Osteoblast (primary cell): Measurements from ENCODE around the gene ACOT13. TPM values are rescaled to one million over a fixed set of nuclear protein-coding genes. Genes with fewer than 3 reads are reported as not detected.
"Not testable (repeated sequence)": the region's sequence is repeated elsewhere in the genome, so short reads cannot be mapped to it uniquely, and the experiment has no call there.

Experiments used
- DNase-seq: peaks from one replicate; pipeline ENCODE4 v3.0.0; 2011; ENCODE audit warnings: low spot score, mixed read lengths; ENCODE audit not compliant: insufficient read length; ENCODE audit errors: missing footprints
- H2AFZ ChIP-seq: 2 replicates; pipeline ENCODE4 v1.6.0; 2011; ENCODE audit warnings: mild to moderate bottlenecking, low read length
- H3K27ac ChIP-seq: 2 replicates; pipeline ENCODE4 v1.5.1; 2011; ENCODE audit warnings: mild to moderate bottlenecking, low read depth, low read length, moderate library complexity
- H3K27me3 ChIP-seq: 2 replicates; pipeline ENCODE4 v1.6.0; 2012; ENCODE audit warnings: mild to moderate bottlenecking, control low read depth, inconsistent platforms, low read length, moderate library complexity; ENCODE audit not compliant: insufficient read depth
- H3K36me3 ChIP-seq: 2 replicates; pipeline ENCODE4 v1.5.1; 2011; ENCODE audit warnings: mild to moderate bottlenecking, low read length, control low read depth, moderate library complexity; ENCODE audit not compliant: insufficient read depth
- H3K4me1 ChIP-seq: 2 replicates; pipeline ENCODE4 v1.5.1; 2011; ENCODE audit warnings: mild to moderate bottlenecking, low read length, control low read depth, moderate library complexity; ENCODE audit not compliant: insufficient read depth
- H3K4me2 ChIP-seq: 2 replicates; pipeline ENCODE4 v1.6.0; 2011; ENCODE audit warnings: mild to moderate bottlenecking, low read length; ENCODE audit not compliant: insufficient read depth
- H3K4me3 ChIP-seq: fragments of 200-600 bp; sonication (generic); 3 replicates; pipeline ENCODE4 v1.5.1; 2012; ENCODE audit warnings: mild to moderate bottlenecking, low read length, inconsistent platforms; ENCODE audit not compliant: insufficient read depth
- H3K79me2 ChIP-seq: 2 replicates; pipeline ENCODE4 v1.6.0; 2012; ENCODE audit warnings: mild to moderate bottlenecking, low read length, control low read depth, inconsistent platforms; ENCODE audit not compliant: insufficient read depth
- H3K9me3 ChIP-seq: 2 replicates; pipeline ENCODE4 v1.5.1; 2011; ENCODE audit warnings: low read depth, low read length, control low read depth
- H4K20me1 ChIP-seq: 2 replicates; pipeline ENCODE4 v1.6.0; 2012; ENCODE audit warnings: mild to moderate bottlenecking, low read length, control low read depth; ENCODE audit not compliant: insufficient read depth
- total RNA-seq: library from RNA; depleted of rRNA; stranded (reverse); fragments of >200 nt; gene quantifications from 2 replicates; pipeline ENCODE4 v1.2.3, GENCODE V29; 2012
- TF ChIP-seq, protein P1 (sequence below): IDR thresholded peaks from 2 replicates; pipeline ENCODE4 v1.5.1; 2011; ENCODE audit warnings: mild to moderate bottlenecking, low read depth, low read length, moderate library complexity; ENCODE audit errors: extremely low read depth

ACOT13 gene
- total RNA-seq, 1 donor, result 5.8 TPM

DNA sequence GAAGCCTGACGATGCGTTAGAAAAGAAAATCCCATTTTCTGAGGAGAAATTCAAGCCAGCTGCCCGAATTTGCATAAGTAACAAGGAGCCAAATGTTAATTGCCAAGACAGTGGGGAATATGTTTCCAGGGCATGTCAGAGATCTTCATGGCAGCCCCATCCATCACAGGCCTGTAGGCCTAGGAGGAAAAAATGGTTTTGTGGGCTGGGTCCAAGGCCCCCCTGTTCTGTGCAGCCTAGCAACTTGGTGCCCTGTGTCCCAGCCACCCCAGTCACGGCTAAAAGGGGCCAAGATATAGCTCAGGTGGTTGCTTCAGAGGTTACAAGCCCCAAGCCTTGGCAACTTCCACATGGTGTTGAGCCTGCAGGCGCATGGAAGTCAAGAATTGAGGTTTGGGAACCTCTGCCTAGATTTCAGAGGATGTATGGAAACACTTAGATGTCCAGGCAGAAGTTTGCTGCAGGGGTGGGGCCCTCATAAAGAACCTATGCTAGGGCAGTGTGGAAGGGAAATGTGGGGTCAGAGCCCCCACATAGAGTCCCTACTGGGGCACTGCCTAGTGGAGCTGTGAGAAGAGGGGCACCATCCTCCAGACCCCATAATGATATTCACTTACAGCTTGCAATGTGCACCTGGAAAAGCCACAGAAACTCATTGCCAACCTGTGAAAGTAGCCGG, 64.7 kb downstream of the ACOT13 start:
- not testable (repeated sequence) for DNase-seq, H3K4me2 ChIP-seq, H4K20me1 ChIP-seq, H3K9me3 ChIP-seq, H3K4me3 ChIP-seq, H3K4me1 ChIP-seq, H3K79me2 ChIP-seq, H3K27ac ChIP-seq, H3K36me3 ChIP-seq, H3K27me3 ChIP-seq, H2AFZ ChIP-seq

DNA sequence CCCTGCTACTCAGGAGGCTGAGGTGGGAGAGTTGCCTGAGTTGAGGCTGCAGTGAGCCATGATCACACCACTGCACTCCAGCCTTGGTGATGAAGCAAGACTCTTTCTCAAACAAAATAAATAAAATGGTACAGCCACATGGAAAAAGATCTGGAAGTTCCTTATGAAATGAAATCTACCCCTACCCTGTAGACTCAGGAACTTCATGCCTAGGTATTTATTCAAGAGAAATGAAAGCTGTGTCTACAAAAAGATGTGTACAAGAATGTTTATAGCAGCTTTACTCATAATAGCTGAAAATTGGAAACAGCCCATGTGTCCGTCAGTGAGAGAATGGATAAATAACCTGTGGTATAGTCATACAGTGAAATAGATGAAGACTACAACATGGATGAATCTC, 67.3 kb downstream of the ACOT13 start:
- H3K36me3 ChIP-seq, result no peaks in the 10 kb centered on the region
- no peaks in the 10 kb centered on the region for H3K9me3 ChIP-seq

DNA sequence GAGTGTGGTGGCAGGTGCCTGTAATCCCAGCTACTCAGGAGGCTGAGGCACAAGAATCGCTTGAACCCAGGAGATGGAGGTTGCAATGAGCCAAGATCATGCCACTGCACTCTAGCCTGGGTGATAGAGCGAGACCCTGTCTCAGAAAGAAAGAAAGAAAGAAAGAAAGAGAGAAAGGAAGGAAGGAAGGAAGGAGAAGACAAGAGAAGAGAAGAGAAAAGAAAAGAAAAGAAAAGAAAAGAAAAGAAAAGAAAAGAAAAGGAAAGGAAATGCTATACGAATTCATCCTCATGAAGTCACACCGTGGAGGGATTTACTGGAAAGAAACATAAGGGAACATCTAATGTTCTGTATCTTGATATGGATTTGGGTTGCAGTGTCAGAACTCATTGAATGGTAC, 67.8 kb downstream of the ACOT13 start:
- H2AFZ ChIP-seq, H3K4me1 ChIP-seq, H3K79me2 ChIP-seq, H3K36me3 ChIP-seq, H3K4me3 ChIP-seq, H3K9me3 ChIP-seq, H4K20me1 ChIP-seq, H3K27ac ChIP-seq, DNase-seq, H3K4me2 ChIP-seq, H3K27me3 ChIP-seq: not testable (repeated sequence)

More for the DNA sequence above, 67.3 kb downstream of the ACOT13 start:
- Histone ChIP-seq H2AFZ (no peak overlapping the region), H4K20me1 (no peaks in the 10 kb centered on the region), H3K27ac (no peak overlapping the region), H3K4me3 (no peak overlapping the region), H3K4me1 (no peaks in the 10 kb centered on the region), H3K79me2 (no peaks in the 10 kb centered on the region), H3K4me2 (no peak overlapping the region), H3K27me3 (no peaks in the 10 kb centered on the region)
- TF ChIP-seq, protein P1, sequence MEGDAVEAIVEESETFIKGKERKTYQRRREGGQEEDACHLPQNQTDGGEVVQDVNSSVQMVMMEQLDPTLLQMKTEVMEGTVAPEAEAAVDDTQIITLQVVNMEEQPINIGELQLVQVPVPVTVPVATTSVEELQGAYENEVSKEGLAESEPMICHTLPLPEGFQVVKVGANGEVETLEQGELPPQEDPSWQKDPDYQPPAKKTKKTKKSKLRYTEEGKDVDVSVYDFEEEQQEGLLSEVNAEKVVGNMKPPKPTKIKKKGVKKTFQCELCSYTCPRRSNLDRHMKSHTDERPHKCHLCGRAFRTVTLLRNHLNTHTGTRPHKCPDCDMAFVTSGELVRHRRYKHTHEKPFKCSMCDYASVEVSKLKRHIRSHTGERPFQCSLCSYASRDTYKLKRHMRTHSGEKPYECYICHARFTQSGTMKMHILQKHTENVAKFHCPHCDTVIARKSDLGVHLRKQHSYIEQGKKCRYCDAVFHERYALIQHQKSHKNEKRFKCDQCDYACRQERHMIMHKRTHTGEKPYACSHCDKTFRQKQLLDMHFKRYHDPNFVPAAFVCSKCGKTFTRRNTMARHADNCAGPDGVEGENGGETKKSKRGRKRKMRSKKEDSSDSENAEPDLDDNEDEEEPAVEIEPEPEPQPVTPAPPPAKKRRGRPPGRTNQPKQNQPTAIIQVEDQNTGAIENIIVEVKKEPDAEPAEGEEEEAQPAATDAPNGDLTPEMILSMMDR, result no peak
- no peak for DNase-seq

DNA sequence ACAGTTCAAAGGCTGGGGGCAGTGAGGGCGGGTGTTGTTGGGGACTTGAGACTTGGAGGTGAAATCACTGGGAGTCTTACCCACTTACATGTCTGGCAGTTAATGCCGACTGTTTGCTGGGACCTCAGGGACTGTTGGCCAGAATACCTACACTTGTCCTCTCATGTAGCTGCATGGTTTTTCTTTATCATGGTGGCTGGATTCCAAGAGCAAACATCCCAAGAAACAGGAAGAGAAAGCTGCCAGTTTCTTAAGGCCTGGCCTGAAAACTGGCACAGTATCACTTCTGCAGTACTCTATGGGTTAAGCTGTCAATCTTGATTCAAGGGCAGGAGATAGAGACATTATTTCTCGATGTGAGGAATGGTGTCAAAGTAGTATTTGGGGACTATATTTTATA, 71.9 kb downstream of the ACOT13 start:
- Histone ChIP-seq H2AFZ (peak overlapping the region; percentile 79), H3K27ac (no peak overlapping the region), H3K79me2 (no peaks in the 10 kb centered on the region), H3K4me2 (no peak overlapping the region), H3K36me3 (no peaks in the 10 kb centered on the region), H3K27me3 (no peaks in the 10 kb centered on the region), H3K4me3 (no peak overlapping the region), H4K20me1 (no peaks in the 10 kb centered on the region), H3K9me3 (no peaks in the 10 kb centered on the region), H3K4me1 (peaks cover 29% of the 10 kb centered on the region)
- no peak for DNase-seq
- TF ChIP-seq, protein P1, result no peak

DNA sequence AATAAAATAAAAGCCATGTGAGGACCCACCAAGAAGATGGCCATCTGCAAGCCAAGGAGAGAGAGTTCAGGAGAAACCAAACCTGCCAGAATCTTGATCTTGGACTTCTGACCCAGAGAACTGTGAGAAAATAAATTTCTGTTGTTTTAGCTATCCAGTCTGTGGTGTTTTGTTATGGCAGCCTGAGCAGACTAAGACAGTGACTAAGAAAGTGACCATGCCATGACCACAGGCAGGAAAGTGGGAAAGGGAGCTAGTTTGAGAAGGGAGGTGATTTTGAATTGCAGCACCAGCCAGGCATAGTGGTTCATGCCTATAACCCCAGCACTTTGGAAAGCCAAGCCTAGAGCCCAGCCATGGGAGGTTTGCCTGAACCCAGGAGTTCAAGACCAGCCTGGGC, 74.0 kb downstream of the ACOT13 start:
- Histone ChIP-seq H3K27ac (peak overlapping the region; percentile 38), H3K4me2 (no peak overlapping the region), H3K4me3 (no peak overlapping the region), H4K20me1 (no peaks in the 10 kb centered on the region), H3K27me3 (no peaks in the 10 kb centered on the region), H3K79me2 (no peaks in the 10 kb centered on the region), H3K9me3 (no peaks in the 10 kb centered on the region), H3K4me1 (peaks cover 35% of the 10 kb centered on the region), H3K36me3 (no peaks in the 10 kb centered on the region), H2AFZ (peak overlapping the region; percentile 40)
- TF ChIP-seq, protein P1, result no peak
- no peak for DNase-seq
